Myocyte (in vitro differentiated cells): ENCODE results near the gene NF2. TPM values are rescaled to one million over a fixed set of nuclear protein-coding genes. Genes with fewer than 3 reads are reported as not detected.
A peak's percentile ranks its signal among the peaks of the same experiment; 100 is the strongest.
"Not testable (repeated sequence)": the region's sequence is repeated elsewhere in the genome, so short reads cannot be mapped to it uniquely, and the experiment has no call there.

ENCODE experiments used
- DNase-seq: peaks from one replicate; pipeline ENCODE4 v3.0.0-alpha.2; 2012; ENCODE audit warnings: low read depth
- total RNA-seq: library from RNA; depleted of rRNA; stranded (reverse); fragments of >200 nt; gene quantifications from 2 replicates; pipeline ENCODE4 v1.2.3, GENCODE V29; 2014

NF2 gene
- total RNA-seq, 1 donor from 2014 or later = 71.1 TPM

DNA sequence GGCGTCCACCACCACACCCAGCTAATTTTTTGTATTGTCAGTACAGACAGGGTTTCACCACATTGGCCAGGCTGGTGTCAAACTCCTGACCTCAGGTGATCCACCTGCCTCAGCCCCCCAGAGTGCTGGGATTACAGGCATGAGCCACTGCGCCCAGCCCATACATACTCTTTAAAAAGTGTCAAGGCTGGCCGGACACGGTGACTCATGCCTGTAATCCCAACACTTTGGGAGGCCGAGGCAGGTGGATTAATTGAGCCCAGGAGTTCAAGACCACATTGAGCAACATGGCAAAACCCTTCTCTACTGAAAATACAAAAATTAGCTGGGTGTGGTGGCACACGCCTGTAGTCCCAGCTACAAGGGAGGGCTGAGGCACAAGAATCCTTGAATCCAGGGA is 9.0 kb upstream of the NF2 start:
- DNase-seq = not testable (repeated sequence)

DNA sequence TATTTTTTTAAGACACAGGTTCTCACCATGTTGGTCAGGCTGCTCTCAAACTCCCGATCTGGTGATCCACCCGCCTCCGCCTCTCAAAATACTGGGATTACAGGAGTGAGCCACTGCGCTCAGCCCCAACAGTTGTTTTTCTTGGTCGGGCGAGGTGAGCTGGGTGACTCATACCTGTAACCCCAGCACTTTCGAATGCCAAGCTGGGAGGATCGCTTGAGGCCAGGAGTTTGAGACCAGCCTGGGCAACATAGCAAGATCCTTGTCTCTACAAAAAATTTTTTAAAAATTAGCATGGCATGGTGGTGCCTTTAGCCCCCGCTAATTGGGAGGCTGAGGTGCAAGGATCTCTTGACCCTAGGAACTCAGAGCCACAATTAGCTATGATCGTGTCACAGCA is 7.0 kb upstream of the NF2 start:
- no peak for DNase-seq

DNA sequence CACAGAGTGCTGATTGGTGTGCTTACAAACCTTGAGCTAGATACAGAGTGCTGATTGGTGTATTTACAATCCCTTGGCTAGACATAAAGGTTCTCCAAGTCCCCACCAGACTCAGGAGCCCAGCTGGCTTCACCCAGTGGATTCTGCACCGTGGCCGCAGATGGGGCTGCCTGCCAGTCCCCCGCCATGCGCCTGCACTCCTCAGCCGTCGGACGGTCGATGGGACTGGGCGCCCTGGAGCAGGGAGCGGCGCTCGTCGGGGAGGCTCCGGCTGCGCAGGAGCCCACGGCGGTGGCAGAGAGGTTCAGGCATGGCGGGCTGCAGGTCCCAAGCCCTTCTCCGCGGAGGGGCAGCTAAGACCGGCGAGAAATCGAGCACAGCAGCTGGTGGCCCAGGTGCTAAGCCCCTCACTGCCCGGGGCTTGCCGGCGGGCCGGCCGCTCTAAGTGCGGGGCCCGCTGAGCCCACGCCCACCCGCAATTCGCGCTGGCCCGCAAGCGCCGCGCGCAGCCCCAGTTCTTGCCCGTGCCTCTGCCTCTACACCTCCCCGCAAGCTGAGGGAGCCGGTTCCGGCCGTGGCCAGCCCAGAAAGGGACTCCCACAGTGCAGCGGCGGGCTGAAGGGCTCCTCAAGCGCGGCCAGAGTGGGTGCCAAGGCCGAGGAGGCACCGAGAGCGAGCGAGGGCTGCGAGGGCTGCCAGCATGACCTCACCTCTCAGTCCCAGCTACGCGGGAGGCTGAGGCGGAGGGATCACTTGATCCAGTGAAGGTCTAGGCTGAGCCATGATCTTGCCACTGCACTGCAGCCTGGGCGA is 5.4 kb upstream of the NF2 start:
- DNase-seq = not testable (repeated sequence)

DNA sequence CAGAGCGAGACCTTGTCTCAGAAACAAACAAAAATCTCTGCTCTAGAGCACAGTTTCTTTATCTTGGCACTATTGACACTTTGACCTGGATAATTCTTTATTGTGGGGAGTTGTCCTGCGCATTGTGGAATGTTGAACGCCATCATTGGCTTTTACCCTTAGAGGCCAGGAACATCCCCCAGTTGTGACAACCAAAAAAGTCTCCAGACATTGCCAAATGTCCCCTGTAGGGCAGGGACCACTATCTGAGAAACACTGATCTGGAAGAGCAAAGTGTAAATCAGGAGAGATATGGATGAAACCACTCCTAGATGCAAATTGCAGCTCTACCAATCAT is 4.8 kb upstream of the NF2 start:
- DNase-seq = no peak

DNA sequence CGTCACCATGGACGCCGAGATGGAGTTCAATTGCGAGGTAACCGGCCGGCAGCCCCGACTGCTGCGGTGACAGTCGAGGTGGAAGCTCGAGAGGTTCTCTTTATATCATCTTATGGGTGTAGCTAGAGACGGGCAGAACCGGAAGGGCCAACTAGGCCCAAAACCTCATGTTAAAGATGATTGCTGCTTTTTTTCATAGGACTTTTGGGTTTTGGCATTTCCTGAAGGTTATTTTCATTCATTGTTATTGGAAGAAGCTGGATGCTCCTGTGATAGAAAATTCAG is 585 bp downstream of the NF2 start:
- DNase-seq = no peak

DNA sequence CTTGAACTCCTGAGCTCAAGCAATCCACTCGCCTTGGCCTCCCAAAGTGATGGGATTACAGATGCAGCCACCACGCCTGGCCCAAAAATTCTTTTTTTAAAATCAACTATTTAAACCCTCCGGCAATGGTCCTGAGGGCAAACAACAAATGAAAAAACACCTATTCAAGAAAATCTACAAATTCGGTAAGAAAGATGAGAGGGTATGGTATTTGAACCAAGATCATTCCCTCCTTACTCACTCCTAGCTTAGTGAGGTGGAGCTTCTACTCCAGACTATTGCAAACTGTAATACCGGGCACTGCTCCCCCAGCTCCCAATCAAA is 2.1 kb downstream of the NF2 start:
- DNase-seq = no peak

DNA sequence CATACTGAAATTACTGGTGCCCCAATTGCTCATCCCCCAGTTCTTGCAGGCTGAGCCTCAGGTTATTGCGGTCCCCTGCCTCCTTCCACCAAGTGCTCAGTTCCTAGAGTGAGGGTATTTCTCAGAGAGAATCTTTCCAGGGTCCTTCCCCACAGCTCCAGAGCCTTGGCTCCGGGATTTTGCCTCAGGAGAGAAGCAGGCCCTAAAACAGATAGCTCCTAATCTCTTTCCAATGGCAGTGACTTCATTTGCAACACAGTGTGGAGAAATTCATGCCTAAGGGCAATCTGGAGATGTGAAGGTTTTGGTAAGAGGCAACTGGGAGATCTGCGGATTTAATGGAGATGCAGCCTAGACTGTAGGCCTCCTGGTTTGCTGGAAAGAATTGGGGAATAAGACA is 2.9 kb downstream of the NF2 start:
- no peak for DNase-seq

DNA sequence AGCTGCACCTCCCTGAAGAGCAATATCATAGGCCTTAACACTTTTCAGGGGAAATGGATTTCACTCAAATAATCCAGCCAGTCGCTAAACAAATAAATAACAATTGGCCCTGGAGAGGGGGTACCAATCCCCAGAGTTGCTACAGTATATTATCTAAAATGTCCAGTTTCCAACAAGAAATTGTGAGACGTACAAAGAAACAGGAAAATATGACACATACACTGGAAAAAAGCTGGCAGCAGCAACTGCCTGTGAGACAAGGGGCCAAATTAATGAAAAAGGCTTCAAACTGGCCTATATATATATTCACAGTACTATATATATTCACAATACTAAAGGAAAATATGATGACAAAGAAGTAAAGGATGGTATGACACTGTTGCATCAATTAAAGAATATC is 4.0 kb downstream of the NF2 start:
- DNase-seq = no peak

DNA sequence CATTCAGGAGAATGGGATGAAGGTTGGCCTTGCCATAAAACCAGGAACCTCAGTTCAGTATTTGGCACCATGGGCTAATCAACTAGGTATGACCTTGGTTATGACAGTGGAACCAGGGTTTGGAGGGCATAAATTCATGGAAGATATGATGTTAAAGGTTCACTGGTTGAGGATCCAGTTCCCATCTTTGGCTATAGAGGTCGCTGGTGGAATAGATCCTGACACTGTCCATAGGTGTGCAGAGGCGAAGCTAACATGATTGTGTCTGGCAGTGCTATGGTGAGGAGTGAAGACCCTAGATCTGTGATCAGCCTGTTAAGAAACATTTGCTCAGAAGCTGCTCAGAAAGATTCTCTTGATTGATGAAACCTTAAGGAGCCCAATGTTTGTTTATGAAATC is 5.7 kb downstream of the NF2 start:
- no peak for DNase-seq

DNA sequence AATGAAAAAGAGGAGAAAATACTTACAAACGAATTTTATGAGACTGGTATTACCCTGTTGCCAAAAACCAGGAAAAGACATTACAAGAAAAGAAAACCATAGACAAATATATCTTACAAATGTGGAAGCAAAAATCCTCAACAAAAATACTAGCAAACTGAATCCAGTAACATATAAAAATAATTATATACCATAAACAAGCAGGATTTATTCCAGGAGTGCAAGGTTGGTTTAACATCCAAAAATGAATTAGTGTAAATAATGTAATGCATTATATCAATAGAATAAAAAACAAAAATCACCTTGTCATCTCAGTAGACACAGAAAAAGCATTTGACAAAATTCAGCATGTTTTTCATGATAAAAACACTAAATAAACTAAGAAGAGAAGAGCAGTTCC is 7.3 kb downstream of the NF2 start:
- no peak for DNase-seq

DNA sequence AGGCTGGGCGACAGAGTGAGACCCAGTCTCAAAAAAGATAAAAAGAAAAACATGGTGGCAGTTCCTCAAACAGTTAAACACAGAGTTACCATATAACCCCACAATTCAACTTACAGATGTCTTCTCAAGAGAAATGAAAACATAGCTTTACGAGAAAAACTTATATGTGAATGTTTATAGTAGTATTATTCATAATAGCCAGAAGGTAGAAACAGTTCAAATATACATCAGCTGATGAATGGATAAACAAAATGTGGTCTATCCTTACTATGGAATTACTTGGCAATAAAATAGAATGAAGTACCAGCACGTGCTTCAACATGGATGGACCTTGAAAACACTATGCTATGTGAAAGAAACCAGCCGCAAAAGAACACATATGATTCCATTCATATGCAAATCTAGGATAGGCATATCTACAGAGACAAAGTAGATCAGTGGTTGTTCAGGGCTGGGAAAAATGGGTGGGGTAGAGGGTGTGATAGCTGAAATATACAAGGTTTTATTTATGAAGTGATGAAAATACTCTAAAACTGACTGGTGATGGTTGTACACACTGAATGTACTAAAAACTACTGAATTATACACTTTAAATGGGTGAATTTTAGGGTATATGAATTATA is 12.4 kb downstream of the NF2 start:
- DNase-seq = no peak

DNA sequence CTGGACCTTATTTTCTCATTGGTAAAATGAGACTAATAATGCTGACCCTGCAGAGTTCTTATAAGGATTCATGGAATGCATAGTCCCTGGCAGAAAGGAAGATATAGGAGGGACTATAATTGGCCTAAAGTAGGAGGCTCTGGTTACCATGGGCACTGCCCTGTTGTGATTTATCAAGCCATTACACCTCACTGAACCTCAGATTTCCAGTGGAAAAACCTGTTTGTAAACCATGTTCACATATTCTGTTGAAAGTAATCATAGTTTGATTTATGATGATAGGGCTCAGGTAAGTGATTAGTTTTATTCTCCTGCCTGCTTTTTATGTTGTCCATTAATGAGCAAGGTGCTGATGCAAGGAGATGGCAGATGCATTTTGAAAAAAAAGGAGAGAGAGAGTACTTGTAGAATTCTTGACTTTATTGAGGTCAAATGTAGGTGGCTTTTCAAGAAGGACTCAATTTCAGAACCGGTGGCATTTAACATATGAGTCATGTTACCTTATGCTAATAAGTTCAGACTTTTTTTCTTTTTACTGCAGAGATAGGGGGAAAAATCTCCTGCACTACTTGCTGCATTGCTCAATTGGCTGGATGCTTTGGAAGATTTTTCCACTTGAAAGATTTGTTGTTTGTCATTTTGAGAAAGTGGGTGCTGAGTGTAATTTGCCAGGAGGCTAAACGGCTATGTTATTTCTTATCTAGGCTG is 14.6 kb downstream of the NF2 start:
- no peak for DNase-seq

DNA sequence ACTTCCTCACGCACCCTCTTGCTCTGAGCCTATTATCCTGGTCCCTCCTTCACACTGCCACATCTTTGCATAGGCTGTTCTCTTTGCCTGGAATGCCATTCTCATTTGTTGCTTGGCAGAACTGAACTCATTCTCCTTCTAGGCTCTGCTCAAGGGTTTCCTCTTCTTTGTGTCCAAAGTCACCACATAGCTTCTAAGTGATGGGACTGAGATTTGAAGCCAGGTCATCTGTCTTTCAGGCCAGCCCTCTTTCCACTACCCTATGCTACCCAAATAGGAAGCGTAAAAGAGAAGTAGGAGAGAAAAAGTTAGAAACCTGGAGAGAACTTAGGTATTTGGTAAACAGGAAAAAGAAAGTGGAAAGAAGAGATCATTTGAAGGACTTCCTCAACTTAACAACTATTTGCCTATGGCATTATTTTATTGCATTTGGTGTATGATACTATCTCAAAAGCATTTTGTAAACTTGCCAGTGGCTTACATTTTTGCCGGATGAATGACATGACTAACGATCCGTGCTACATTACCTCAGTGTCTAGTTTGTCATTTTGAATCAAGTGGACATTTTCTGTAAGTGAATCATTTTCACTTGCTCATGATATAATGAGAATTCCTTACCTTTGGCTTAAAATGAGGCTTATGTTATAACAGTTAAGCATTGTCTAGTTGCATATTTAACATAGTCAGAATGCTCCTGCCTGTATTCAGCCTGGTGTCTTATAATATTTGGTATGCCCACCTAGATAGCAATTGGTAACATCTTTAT is 18.5 kb downstream of the NF2 start:
- peak; percentile 82 for DNase-seq

DNA sequence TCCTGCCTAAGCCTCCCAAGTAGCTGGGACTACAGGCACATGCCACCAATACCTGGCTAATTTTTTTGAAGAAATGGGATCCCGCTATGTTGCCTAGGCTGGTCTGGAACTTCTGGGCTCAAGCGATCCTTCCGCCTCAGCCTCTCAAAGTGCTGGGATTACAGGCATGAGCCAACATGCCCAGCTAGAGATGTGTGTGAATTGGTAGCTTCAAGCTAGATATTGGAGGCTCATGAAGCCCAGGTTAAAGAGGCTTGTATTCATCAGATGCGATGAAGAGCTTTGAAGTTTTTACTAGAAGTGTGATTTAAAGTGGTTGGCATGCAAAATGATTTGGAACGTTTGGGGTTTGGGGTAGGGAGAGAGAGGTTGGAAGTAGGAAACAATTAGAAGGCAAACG is 19.6 kb downstream of the NF2 start:
- DNase-seq = no peak

DNA sequence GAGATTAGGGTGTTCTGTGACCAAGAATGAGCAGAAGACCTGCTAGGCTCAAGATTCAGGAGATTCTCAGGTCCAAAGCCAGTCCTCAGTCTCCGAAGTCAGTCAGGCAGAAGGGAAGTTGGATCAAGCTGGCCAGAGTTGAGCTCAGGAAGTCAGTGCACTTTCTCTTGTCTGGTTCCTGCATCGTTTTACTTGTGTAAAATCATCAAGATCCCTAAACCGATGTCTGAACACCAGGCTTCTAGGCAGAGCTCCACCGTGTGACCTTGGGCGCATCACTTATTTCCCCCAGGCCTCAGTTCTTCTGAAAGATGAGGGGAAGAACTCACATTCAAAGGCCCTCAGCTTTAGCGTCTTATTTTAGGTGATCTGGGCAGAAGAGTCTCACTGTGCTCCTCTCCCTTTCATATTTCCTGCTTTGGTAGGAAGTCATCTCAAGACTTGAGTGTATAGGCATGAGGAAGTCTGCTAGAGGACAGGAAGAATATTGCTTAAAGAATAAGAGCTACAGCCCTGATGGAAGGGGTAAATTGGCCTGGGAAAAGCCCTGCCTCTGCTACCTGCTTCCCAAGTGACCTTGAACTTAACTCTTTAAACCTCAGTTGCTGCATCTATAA is 20.2 kb downstream of the NF2 start:
- no peak for DNase-seq

DNA sequence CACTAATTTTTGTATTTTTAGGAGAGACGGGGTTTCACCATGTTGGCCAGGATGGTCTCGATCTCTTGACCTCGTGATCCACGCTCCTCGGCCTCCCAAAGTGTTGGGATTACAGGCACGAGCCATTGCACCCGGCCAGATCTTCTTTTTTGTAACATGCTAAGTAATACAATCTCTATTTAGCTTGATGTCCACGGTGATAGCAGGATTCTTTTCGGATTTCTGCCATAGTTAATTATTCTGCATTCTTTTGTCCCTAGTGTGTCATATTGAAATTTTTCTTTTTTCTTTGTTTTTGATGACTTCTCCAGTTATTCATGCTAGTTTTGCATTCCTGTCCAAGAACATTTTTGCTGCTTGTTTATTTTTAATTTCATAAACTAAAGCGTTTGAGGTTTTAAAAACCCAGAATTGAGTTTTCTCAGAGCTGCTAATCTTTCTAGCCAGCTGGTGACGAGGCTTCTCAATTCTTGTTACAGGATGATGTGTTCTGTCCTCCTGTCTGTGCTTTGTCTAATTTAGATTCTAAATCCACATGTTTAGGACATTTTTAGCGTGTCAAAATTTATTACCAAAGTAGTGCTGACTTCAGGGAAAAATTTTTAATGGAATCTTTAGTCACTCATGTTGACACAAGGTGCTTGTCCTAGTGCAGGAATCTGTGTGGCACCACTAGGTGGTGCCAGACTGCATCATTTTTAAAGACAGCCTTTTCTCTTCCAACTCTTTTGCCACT is 21.8 kb downstream of the NF2 start:
- peak; percentile 75 for DNase-seq

DNA sequence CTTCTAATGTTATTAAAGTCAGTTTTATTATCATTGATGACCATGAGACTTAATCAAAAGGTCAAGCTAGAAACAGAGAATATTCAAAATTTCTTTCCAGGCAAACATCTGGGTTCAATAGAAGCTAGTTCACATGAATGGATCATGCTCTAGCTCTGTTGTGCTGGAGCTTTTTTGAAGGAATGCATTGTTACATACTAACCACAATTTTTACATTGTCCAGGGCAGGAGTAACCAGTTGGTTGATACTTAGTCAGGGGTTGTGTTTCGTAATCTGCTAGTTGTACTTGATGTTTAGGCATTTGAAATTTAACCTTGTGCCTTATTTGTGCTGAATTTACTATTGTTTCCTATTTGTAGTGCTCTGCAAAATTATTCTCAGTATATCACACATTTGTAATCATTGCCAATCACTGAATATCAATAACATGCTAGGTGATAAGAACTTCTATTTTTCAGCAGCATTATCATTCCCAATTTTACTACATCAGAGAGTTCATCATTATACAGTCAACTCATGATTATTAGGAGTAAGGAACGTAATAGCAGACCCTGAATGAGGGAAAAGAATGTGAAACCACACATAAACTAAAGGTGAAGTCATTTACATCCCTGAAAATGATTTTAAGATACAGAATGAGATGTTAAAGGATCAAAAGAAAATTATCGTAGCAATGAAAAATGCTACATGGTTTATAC is 23.2 kb downstream of the NF2 start:
- no peak for DNase-seq

DNA sequence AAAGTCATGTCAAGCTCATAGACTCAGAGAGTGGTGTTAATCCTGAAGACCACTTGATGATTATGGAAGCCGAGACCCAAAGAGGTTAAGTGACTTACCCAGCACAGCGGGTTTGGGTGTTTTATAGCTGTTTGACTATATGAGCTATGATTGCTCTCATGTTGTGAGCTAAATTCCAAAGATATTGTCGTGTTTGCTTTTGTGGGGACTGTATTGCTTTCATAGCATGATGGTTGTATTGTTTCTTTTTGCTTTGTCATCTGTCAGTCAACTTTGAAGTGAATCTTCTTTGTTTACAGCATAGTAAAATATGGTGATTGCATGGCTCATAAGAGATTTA is 23.7 kb downstream of the NF2 start:
- DNase-seq = no peak

DNA sequence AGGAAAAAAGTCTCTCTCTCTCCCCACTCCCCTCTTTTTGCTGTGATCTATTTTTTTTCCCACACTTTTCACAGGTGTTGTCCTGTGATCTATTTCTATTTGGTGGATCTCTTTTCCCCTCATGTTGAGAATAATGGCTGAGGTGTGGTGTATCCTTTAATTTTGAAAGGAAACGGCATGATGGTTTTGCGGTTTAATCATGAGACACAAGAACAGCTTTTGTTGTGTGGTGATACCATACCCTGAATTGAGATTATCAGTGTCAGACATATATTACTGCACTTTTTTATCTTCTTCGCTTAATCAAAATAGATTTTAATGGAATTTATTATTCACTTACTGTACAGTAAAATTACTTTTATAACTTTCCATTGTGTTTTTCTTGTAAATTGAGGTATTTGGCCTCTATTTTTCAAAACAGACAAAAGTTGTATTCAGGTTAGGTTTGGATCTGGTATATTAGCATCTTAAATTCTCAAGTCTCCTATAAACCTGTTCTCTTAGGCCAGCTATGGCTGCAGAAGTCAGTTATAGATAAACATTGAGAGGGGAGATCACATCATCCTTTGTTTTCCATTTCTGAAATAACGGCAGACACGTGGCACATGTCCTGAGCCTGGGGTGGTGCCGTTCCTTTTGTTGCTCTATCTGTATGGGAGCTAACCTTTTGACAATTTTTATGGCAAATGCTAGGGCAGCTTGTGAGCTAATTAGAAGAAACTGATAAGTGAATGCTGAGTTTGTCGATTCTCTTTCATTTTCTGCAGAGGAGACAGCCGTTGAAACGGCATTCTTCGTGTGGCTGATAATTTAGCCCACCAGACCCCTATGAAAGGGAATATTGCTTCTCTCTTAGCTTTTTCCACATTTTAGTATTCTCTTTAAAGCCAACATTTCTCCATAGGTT is 25.8 kb downstream of the NF2 start:
- DNase-seq = no peak
